Measurements from ENCODE around the gene CDC27. TPM values are rescaled to one million over a fixed set of nuclear protein-coding genes. Genes with fewer than 3 reads are reported as not detected.

The CDC27 gene
- total RNA-seq, 2 donors from 2014 or later = 39.3 to 46.6 TPM

DNA sequence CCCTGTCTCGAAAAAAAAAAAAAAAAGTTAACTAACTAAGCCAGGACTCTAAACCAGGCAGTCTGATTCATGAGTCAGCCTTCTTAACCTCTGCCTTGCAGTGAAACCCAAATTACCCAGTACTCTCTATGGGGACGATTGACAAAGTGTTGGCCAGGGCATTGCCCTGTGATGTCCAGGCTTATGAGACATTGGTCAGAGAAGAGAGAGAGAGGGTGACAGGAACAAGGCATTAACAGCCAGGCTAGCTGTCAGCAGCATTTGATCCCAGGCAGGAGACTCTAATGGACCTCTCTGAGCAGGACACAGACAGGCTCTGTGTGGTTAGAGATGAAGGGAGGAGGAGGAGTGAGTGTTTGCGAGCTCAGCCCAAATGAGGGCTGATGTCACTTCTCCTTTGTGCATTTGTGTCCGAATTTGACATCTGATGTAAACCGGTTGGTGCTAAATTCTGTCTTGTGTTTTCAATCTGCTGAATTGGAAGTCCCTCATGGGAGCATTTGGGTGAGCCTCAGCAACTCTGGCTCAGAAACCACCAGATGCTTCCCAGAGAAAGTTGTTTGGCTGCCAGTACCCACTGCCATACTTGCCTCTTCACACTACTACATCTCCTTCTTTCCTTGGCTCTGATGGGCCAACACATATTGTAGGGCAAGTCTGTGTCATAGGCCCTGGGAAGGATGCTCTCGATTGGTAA lies 15.8 kb upstream of the CDC27 start:
- no peak for DNase-seq (ENCODE audit: low spot score)
- peak overlapping the region; percentile 84 to 95 for H3K27ac ChIP-seq
- H3K4me1 ChIP-seq = peaks cover 0 to 42% of the 10 kb centered on the region in 2 donors
- H3K4me3 ChIP-seq = peak overlapping the region in 1 of 2 donors; percentile 8
- TF ChIP-seq, protein P1, sequence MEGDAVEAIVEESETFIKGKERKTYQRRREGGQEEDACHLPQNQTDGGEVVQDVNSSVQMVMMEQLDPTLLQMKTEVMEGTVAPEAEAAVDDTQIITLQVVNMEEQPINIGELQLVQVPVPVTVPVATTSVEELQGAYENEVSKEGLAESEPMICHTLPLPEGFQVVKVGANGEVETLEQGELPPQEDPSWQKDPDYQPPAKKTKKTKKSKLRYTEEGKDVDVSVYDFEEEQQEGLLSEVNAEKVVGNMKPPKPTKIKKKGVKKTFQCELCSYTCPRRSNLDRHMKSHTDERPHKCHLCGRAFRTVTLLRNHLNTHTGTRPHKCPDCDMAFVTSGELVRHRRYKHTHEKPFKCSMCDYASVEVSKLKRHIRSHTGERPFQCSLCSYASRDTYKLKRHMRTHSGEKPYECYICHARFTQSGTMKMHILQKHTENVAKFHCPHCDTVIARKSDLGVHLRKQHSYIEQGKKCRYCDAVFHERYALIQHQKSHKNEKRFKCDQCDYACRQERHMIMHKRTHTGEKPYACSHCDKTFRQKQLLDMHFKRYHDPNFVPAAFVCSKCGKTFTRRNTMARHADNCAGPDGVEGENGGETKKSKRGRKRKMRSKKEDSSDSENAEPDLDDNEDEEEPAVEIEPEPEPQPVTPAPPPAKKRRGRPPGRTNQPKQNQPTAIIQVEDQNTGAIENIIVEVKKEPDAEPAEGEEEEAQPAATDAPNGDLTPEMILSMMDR (IDR thresholded peaks at IDR 0.05) = no peak
- H3K9me3 ChIP-seq = no peaks in the 10 kb centered on the region
- no peaks in the 10 kb centered on the region for H3K27me3 ChIP-seq
- peaks cover 4% of the 10 kb centered on the region for H3K36me3 ChIP-seq

GRCh38 chr17:47203984-47204721 lies 15.1 kb upstream of the CDC27 start:
- H3K27ac ChIP-seq = peak overlapping the region; percentile 84 to 95
- no peak for DNase-seq (ENCODE audit: low spot score)
- no peaks in the 10 kb centered on the region for H3K36me3 ChIP-seq
- TF ChIP-seq, protein P1 (IDR thresholded peaks at IDR 0.05) = no peak
- H3K4me3 ChIP-seq = no peak overlapping the region
- peaks cover 0 to 42% of the 10 kb centered on the region in 2 donors for H3K4me1 ChIP-seq
- H3K9me3 ChIP-seq = no peaks in the 10 kb centered on the region
- H3K27me3 ChIP-seq = no peaks in the 10 kb centered on the region

DNA sequence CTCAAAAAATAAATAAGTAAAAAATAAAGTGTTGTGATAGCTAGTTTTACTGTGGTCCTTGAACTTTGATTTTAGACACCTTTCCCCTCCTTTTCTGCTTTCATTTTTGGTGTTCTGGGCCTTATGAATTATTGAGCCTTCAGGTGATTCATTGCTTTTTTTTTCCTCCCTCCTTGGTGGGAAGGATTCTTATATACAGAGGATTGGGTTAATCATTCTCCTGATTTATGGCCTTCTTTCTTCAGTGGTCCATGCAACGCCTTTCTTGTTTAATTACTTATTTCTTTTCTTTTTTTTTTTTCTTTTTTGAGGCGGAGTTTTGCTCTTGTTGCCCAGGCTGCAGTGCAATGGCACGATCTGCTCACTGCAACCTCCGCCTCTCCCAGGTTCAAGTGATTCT lies 12.1 kb upstream of the CDC27 start:
- Histone ChIP-seq H3K36me3 (no peaks in the 10 kb centered on the region), H3K4me3 (no peak overlapping the region), H3K27ac (no peak overlapping the region), H3K4me1 (peaks cover 0 to 27% of the 10 kb centered on the region in 2 donors), H3K27me3 (no peaks in the 10 kb centered on the region), H3K9me3 (no peaks in the 10 kb centered on the region)
- TF ChIP-seq, protein P1 (IDR thresholded peaks at IDR 0.05) = no peak
- no peak for DNase-seq (ENCODE audit: low spot score)

GRCh38 chr17:47200325-47200664 lies 11.2 kb upstream of the CDC27 start:
- Histone ChIP-seq H3K27me3 (no peaks in the 10 kb centered on the region), H3K4me1 (peaks cover 0 to 19% of the 10 kb centered on the region in 2 donors), H3K4me3 (no peak overlapping the region), H3K9me3 (no peaks in the 10 kb centered on the region), H3K27ac (peak overlapping the region in 1 of 2 donors; percentile 6), H3K36me3 (no peaks in the 10 kb centered on the region)
- TF ChIP-seq, protein P1 (IDR thresholded peaks at IDR 0.05) = no peak
- no peak for DNase-seq (ENCODE audit: low spot score)

- peaks cover 0 to 13% of the 10 kb centered on the region in 2 donors for H3K4me1 ChIP-seq
- peak overlapping the region in 1 of 2 donors; percentile 6 for H3K27ac ChIP-seq
- TF ChIP-seq, protein P1 (IDR thresholded peaks at IDR 0.05) = no peak
- DNase-seq (ENCODE audit: low spot score) = no peak
- H3K9me3 ChIP-seq = no peaks in the 10 kb centered on the region
- no peaks in the 10 kb centered on the region for H3K27me3 ChIP-seq
- no peak overlapping the region for H3K4me3 ChIP-seq
- H3K36me3 ChIP-seq = no peaks in the 10 kb centered on the region
Observed at GRCh38 chr17:47199627-47200324, 10.7 kb upstream of the CDC27 start.
